Right lobe of liver (tissue), 4 donors: ENCODE data around the gene FNTB.

Experiments used
- CTCF ChIP-seq, 4 donors: fragments of 200-600 bp in 3 of 4; fragments of 450-650 bp in 1 of 4; IDR thresholded peaks; one replicate each; pipeline versions ENCODE4 v1.5.1 to v1.8.0; 2016 to 2022; ENCODE audit warnings: antibody characterized with exemption in 4 of 4, mild to moderate bottlenecking in 2 of 4
- POLR2A ChIP-seq: fragments of 450-650 bp; IDR thresholded peaks from one replicate; pipeline ENCODE4 v1.6.1; 2017; ENCODE audit warnings: antibody characterized with exemption, mild to moderate bottlenecking
- donor health status: DM: no; HTN: no; CAD: no.
- donor health status: DM: no; HTN: no; CAD: no.
- donor health status: DM: no; HTN: yes; CAD: no.

GRCh38 chr14:65035049-65035448, 48.4 kb downstream of the FNTB start:
- no peak for TF ChIP-seq POLR2A
- no peak for TF ChIP-seq CTCF (IDR thresholded peaks at IDR 0.05)
